ENCODE results near the gene RPN1.
"Not testable (repeated sequence)": the region's sequence is repeated elsewhere in the genome, so short reads cannot be mapped to it uniquely, and the experiment has no call there.

Gene RPN1

GRCh38 chr3:128650096-128651050 is at the start of gene RPN1:
Gene RPN1 (minus strand): TSS chr3:128650818. CDS start chr3:128650800, 18 bp downstream.
- peak; percentile 91 for DNase-seq (ENCODE audit: low read depth)

GRCh38 chr3:128698211-128699047 is 47.8 kb upstream of the RPN1 start:
- no peak for DNase-seq (ENCODE audit: low read depth)

- no peak for DNase-seq (ENCODE audit: low read depth)
These were observed 46.7 kb upstream of the RPN1 start for GRCh38 chr3:128697341-128697740.

- DNase-seq (ENCODE audit: low read depth): no peak
These were observed 43.1 kb upstream of the RPN1 start for GRCh38 chr3:128693696-128694095.

- DNase-seq (ENCODE audit: low read depth): no peak
These were observed 38.4 kb upstream of the RPN1 start for GRCh38 chr3:128689060-128689459.

- no peak for DNase-seq (ENCODE audit: low read depth)
These were observed 35.8 kb upstream of the RPN1 start for GRCh38 chr3:128686465-128686864.

GRCh38 chr3:128684986-128685726 is 34.5 kb upstream of the RPN1 start:
- no peak for DNase-seq (ENCODE audit: low read depth)

- no peak for DNase-seq (ENCODE audit: low read depth)
These were observed 33.3 kb upstream of the RPN1 start for GRCh38 chr3:128683957-128684356.

- DNase-seq (ENCODE audit: low read depth): no peak
These were observed 30.8 kb upstream of the RPN1 start for GRCh38 chr3:128681369-128681829.

GRCh38 chr3:128680603-128681368 is 30.2 kb upstream of the RPN1 start:
- DNase-seq (ENCODE audit: low read depth): peak; percentile 97

GRCh38 chr3:128679338-128679737 is 28.7 kb upstream of the RPN1 start:
- no peak for DNase-seq (ENCODE audit: low read depth)

- DNase-seq (ENCODE audit: low read depth): not testable (repeated sequence)
These were observed 25.2 kb upstream of the RPN1 start for GRCh38 chr3:128675802-128676201.

GRCh38 chr3:128674161-128674784 is 23.7 kb upstream of the RPN1 start:
- DNase-seq (ENCODE audit: low read depth): no peak

- DNase-seq (ENCODE audit: low read depth): no peak
These were observed 17.0 kb upstream of the RPN1 start for GRCh38 chr3:128667641-128668040.

GRCh38 chr3:128665362-128666021 is 14.9 kb upstream of the RPN1 start:
- DNase-seq (ENCODE audit: low read depth): no peak

GRCh38 chr3:128663151-128663550 is 12.5 kb upstream of the RPN1 start:
- no peak for DNase-seq (ENCODE audit: low read depth)

- no peak for DNase-seq (ENCODE audit: low read depth)
These were observed 4.9 kb upstream of the RPN1 start for GRCh38 chr3:128655531-128655930.

GRCh38 chr3:128653993-128654805 is 3.6 kb upstream of the RPN1 start:
- DNase-seq (ENCODE audit: low read depth): not testable (repeated sequence)

- DNase-seq (ENCODE audit: low read depth): not testable (repeated sequence)
These were observed 2.9 kb upstream of the RPN1 start for GRCh38 chr3:128653383-128653992.
